SK-N-SH (cell line): ENCODE measurements around the gene WWC2.

ENCODE experiments used
- PBX3 ChIP-seq: IDR thresholded peaks from 2 replicates; pipeline ENCODE4; 2012
- POLR2AphosphoS5 ChIP-seq: IDR thresholded peaks from 2 replicates; pipeline ENCODE4 v1.6.1; 2012; ENCODE audit warnings: low read depth, low read length
- YY1 ChIP-seq: IDR thresholded peaks from 2 replicates; pipeline ENCODE4 v1.4.0; 2012; ENCODE audit warnings: low read depth, mild to moderate bottlenecking
- TF ChIP-seq, protein P1 (sequence below): fragments of 200-600 bp; sonication (generic); IDR thresholded peaks from 2 replicates; pipeline ENCODE4 v1.6.1; 2017; ENCODE audit warnings: antibody characterized with exemption, mild to moderate bottlenecking, moderate library complexity

GRCh38 chr4:183342541-183343533 is 243.8 kb downstream of the WWC2 start:
- TF ChIP-seq, protein P1, sequence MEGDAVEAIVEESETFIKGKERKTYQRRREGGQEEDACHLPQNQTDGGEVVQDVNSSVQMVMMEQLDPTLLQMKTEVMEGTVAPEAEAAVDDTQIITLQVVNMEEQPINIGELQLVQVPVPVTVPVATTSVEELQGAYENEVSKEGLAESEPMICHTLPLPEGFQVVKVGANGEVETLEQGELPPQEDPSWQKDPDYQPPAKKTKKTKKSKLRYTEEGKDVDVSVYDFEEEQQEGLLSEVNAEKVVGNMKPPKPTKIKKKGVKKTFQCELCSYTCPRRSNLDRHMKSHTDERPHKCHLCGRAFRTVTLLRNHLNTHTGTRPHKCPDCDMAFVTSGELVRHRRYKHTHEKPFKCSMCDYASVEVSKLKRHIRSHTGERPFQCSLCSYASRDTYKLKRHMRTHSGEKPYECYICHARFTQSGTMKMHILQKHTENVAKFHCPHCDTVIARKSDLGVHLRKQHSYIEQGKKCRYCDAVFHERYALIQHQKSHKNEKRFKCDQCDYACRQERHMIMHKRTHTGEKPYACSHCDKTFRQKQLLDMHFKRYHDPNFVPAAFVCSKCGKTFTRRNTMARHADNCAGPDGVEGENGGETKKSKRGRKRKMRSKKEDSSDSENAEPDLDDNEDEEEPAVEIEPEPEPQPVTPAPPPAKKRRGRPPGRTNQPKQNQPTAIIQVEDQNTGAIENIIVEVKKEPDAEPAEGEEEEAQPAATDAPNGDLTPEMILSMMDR, result no peak
- TF ChIP-seq YY1, result no peak
- TF ChIP-seq POLR2AphosphoS5, result no peak
- TF ChIP-seq PBX3, result no peak
